Cardiac septum (tissue), 1 donor: Measurements from ENCODE around the gene CDKN2AIP. TPM values are rescaled to one million over a fixed set of nuclear protein-coding genes. Genes with fewer than 3 reads are reported as not detected.
"Not testable (repeated sequence)": the region's sequence is repeated elsewhere in the genome, so short reads cannot be mapped to it uniquely, and the experiment has no call there.

Experiments
- DNase-seq: peaks from one replicate; pipeline ENCODE4 v3.0.0-alpha.2; 2020; ENCODE audit warnings: low spot score
- intact Hi-C: fragments of 100-400 bp; cut with DNase I; formaldehyde crosslinking; loops from one replicate; pipeline ENCODE4 v1.14.0; 2022
- total RNA-seq: library from RNA; stranded (reverse); fragmentation: NEBNext Ultra II Directional; extraction: Animal tissue kit (Norgen Biotek cat#: 25700); gene quantifications from one replicate; pipeline ENCODE4 v1.2.1, GENCODE V29; 2021
- donor health status: DM: no; HTN: no; CAD: no.

Gene CDKN2AIP
- total RNA-seq, 1 donor from 2014 or later = 9.5 TPM

GRCh38 chr4:183411291-183411861 is 33.1 kb upstream of the CDKN2AIP start:
- intact Hi-C loops = no loop called here
- no peak for DNase-seq

DNA sequence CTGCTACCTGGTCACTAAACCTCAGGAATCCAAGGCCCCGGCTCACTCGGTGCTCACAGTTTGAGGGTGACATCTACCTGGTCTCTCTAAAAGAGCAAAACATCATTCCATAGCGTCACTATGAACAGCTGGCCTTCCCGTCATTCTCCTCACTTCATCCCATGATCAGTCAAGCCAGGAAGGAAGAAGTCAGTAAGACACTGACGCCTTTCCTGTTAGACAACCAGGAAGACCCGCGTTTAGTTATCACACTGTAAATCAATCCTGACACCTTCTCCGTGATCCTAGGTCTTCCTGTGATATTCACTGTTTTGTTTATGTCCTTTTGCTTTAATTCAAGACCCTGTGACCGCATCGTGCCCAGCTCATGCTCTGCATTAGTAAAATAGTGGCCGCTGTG is 31.6 kb upstream of the CDKN2AIP start:
- intact Hi-C loops = no loop called here
- DNase-seq = no peak

GRCh38 chr4:183413234-183414200 is 30.9 kb upstream of the CDKN2AIP start:
- DNase-seq = no peak
- intact Hi-C loops = no loop called here

GRCh38 chr4:183416879-183417755 is 27.3 kb upstream of the CDKN2AIP start:
- DNase-seq = no peak
- intact Hi-C loops = no loop called here

DNA sequence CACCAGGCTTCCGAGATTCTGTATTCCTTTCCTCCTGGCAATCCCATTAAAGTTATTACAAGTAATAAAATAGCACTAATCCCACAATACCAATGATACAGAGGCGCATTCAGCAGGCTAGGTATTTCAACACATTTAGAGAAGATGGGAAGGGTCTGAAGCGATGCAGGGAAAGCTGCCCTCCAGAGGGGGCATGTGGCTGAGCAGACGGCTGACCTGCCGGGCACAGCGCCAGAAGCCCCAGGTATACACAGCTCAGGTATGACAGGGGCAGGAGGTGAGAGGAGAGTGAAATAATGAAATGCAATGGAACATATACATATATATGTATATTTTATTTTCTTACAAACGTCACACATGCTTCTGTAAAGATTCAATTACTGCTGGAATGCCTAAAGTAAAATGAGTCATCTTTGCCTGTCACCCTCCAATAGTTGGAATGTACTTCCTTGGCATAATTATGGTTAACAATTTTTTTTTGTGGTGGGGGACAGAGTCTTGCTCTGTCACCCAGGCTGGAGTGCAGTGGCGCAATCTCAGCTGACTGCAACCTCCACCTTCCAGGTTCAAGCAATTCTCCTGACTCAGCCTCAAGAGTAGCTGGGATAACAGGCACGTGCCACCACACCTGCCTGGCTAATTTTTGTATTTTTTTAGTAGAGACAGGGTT is 21.3 kb upstream of the CDKN2AIP start:
- no peak for DNase-seq
- intact Hi-C loops = no loop called here

- DNase-seq = no peak
- intact Hi-C loops = no loop called here
These were observed 20.2 kb upstream of the CDKN2AIP start for GRCh38 chr4:183424109-183424744.

GRCh38 chr4:183426507-183426906 is 17.9 kb upstream of the CDKN2AIP start:
- intact Hi-C loops = no loop called here
- no peak for DNase-seq

DNA sequence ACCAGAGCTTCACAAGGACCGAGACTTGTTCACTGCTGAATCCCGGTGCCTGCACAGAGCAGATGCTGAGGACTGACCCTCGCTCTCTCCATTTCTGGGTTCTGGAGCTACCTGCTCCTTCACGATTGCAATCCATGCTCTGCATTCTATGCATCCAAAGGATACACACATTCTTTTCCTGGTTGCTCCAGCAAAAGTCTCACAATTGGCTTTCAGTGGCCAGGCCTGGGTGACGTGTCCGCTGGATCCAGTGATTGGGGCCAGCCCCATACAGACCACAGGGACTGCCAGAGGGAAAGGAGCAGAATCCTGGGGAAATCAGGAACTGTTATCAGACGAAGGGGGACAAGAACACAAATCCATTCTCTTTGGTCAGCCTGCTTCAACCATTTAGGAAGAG is 14.9 kb upstream of the CDKN2AIP start:
- DNase-seq = no peak
- intact Hi-C loops = no loop called here

DNA sequence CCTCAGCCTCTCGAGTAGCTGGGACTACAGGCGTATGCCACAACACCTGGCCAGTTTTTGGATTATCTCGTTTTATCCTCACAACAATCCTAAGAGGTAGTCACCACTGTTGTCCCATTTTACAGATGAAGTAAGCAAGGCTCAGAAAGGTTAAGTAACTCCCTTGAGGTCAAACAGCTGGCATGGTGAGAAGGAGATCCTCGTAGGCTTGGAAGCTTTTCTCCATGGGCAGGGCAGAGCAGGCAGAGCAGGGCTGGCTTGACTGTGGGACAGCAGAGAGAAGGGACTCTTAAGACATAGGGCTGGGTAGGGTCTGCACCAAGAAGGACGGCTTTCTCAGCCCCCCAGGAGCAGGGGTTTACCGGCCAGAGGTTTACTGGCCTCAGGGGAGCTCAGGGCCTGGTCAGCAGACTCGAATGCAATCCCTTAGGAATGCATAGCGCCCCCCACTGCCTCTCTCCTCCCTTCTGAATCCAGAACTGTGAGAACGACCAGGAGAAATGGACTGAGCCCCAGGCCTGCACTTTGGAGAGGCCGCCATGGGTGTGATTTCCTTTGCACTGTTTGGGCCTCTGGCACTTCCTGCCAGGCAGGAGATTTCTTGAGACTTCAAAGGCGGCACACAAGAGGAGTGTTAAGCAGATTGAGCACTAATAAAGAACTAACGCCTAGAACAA is 14.0 kb upstream of the CDKN2AIP start:
- DNase-seq = no peak
- intact Hi-C loops = no loop called here

GRCh38 chr4:183430994-183431347 is 13.5 kb upstream of the CDKN2AIP start:
- DNase-seq = no peak
- intact Hi-C loops = no loop called here

DNA sequence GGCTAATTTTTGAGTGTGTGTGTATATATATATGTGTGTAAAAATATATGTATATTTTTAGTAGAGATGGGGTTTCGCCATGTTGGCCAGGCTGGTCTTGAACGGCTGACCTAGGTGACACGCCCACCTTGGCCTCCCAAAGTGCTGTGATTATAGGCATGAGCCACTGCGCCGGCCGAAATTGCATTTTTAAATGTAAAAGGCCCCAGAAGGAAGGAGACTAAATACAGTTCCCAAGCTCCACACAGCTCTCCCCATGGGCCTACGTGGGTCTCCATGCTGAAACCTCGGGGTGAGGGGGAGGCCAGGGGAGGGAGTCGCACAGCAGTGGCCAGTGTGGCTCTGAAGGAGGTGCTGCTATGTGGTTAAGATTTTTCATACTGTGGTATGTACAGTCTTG is 12.8 kb upstream of the CDKN2AIP start:
- no peak for DNase-seq
- intact Hi-C loops = no loop called here

GRCh38 chr4:183433183-183433582 is 11.3 kb upstream of the CDKN2AIP start:
- intact Hi-C loops, DNase-seq: not testable (repeated sequence)

GRCh38 chr4:183434264-183434663 is 10.2 kb upstream of the CDKN2AIP start:
- DNase-seq = no peak
- intact Hi-C loops = no loop called here

DNA sequence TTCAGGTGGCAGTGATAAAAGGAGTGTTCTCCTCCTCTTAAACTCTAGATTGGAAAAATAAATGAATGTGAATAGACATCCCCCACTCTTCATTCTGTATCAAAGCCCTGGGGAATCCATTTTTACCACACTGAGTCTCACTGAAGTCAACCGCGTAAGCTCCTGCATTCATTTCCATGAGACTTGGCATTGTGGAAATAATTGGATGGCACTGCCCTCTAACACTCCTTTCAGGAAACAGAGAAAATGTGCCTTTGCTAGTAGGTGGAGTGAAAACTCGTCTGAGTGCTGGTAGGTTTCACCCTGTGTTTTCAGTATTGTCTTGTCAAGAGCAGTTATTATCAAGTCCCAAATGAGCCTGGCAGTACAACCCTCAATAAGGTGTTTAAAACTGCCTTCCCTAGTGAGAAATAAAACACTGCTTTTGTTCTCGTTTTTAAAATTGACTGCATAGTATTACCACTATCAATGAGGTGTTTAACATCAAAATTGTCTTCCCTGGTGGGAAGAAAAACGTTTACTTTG is 9.7 kb upstream of the CDKN2AIP start:
- no peak for DNase-seq
- intact Hi-C loops = no loop called here

DNA sequence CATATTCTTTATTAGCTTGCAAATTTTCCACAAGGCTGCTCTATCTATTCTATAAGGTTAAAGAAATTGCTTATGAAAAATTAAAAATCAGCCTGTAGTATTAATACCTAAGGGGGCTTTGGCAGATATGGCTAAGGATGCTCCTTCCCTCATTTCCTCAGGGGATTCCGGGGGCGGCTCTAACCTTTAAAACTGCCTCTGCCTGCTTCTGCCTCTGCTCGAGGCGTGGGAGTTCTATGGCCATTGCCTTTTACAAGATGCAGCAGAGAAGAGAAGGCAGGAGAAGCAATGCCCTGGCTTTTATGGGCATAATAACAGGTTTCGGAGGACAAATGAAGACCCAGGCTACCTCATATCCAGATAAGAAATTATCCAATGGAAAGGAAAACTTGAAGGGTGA is 8.6 kb upstream of the CDKN2AIP start:
- intact Hi-C loops = no loop called here
- no peak for DNase-seq

DNA sequence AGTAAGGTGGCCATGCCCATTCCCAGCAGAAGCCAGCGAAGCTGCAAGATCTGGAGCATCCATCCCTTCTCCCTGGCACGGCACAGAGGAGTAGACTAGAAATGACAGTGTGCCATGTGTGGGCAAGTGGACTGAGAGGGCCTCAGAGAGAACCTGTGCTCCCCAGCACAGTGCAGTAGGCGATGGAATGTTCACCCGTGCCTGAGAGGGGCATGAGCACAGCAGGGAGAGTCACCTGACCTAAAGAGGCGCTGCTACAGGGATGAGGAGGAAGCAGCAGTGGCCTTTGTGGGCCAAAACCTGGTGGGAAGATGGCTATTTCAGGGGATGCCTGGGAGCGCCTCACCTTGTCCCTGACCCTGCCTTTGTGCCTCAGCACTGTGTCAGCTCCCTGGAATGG is 8.0 kb upstream of the CDKN2AIP start:
- intact Hi-C loops = no loop called here
- DNase-seq = no peak

DNA sequence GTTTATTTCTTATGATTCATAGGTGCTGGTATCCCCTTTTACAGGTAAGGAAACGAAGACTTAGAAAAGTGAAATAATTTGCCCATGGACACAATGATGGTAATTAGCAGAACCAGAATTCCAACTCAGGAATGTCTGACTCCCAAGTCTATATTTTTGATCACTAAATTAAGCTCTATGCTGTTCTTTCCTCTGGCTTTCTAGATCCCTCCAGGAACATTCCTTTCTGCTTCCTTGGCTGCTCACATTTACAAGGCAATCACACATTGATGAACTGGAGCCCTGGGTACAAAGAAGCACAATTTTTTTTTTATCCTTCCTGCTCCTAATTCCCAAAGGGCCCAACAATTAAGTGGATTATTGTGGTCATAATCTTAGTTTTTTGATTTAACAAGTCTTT is 7.0 kb upstream of the CDKN2AIP start:
- intact Hi-C loops = no loop called here
- no peak for DNase-seq

GRCh38 chr4:183438458-183439113 is 5.8 kb upstream of the CDKN2AIP start:
- no peak for DNase-seq
- intact Hi-C loops = no loop called here
